Panc1 (cell line): Measurements from ENCODE around the gene EXOC6B.

Source experiments
- CTCF ChIP-seq: fragments of 450-650 bp; IDR thresholded peaks from 2 replicates; pipeline ENCODE4 v1.5.1; 2017; ENCODE audit warnings: mild to moderate bottlenecking
- POLR2AphosphoS5 ChIP-seq: IDR thresholded peaks from 2 replicates; pipeline ENCODE4 v1.6.1; 2012; ENCODE audit warnings: mild to moderate bottlenecking, low read depth, low read length, moderate library complexity
- SIN3A ChIP-seq: IDR thresholded peaks from 2 replicates; pipeline ENCODE4 v1.6.1; 2012; ENCODE audit warnings: low read depth, mild to moderate bottlenecking, low read length, moderate library complexity, borderline replicate concordance; ENCODE audit not compliant: insufficient read depth
- TF ChIP-seq, protein P1 (sequence below), 2 experiments: IDR thresholded peaks; 2 replicates each; pipeline ENCODE4 v1.6.1; 2011 to 2012; ENCODE audit warnings: low read depth in 2 of 2, control low read depth in 1 of 2, low read length in 1 of 2, mild to moderate bottlenecking in 1 of 2, moderate library complexity in 1 of 2; ENCODE audit not compliant: insufficient read depth in 1 of 2

GRCh38 chr2:72780477-72780876 lies 45.4 kb downstream of the EXOC6B start:
- no peak for TF ChIP-seq CTCF
- TF ChIP-seq POLR2AphosphoS5 = no peak
- TF ChIP-seq, protein P1, sequence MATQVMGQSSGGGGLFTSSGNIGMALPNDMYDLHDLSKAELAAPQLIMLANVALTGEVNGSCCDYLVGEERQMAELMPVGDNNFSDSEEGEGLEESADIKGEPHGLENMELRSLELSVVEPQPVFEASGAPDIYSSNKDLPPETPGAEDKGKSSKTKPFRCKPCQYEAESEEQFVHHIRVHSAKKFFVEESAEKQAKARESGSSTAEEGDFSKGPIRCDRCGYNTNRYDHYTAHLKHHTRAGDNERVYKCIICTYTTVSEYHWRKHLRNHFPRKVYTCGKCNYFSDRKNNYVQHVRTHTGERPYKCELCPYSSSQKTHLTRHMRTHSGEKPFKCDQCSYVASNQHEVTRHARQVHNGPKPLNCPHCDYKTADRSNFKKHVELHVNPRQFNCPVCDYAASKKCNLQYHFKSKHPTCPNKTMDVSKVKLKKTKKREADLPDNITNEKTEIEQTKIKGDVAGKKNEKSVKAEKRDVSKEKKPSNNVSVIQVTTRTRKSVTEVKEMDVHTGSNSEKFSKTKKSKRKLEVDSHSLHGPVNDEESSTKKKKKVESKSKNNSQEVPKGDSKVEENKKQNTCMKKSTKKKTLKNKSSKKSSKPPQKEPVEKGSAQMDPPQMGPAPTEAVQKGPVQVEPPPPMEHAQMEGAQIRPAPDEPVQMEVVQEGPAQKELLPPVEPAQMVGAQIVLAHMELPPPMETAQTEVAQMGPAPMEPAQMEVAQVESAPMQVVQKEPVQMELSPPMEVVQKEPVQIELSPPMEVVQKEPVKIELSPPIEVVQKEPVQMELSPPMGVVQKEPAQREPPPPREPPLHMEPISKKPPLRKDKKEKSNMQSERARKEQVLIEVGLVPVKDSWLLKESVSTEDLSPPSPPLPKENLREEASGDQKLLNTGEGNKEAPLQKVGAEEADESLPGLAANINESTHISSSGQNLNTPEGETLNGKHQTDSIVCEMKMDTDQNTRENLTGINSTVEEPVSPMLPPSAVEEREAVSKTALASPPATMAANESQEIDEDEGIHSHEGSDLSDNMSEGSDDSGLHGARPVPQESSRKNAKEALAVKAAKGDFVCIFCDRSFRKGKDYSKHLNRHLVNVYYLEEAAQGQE (IDR thresholded peaks at IDR 0.05; ENCODE audit: insufficient read depth in 1 of 2, low read depth in 2 of 2, low read length in 1 of 2) = no peak
- TF ChIP-seq SIN3A = no peak
